ENCODE measurements around the gene APOBEC3C. TPM values are rescaled to one million over a fixed set of nuclear protein-coding genes. Genes with fewer than 3 reads are reported as not detected.

The APOBEC3C gene
- total and polyA plus RNA-seq, 2 of the 4 experiments (the other 2 are of a cell fraction) = 6.6 to 32.0 TPM

DNA sequence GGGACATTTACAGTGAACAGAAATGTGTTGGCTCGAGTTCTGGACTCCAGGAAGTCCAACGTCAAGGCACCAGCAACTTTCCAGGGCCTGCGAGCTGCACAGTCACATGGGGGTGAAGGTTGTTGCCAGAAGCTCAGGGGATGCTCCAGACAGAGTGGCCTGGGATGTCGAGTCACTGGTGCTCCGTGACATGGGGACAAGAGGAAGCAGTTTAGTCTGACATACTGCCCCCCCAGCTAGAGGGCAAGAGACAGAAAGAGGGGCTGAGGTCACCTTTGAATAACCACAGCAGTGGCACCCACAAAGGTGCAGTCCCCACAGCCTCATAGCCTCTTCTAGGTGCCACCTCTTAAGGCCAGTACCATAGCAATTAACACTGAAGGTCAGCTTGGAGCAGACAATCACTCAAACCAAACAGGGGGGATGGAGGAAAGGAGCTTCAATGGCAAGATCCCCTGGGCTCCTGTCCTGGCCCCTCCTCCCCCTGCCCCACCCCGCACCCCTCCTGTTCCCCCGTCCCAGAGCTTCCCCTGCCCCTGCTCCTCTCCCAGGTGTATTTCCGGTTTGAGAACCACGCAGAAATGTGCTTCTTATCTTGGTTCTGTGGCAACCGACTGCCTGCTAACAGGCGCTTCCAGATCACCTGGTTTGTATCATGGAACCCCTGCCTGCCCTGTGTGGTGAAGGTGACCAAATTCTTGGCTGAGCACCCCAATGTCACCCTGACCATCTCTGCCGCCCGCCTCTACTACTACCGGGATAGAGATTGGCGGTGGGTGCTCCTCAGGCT, 10.7 kb downstream of the APOBEC3C start (continued):
- TF ChIP-seq POLR2A (IDR thresholded peaks at IDR 0.05; ENCODE audit: low read depth, low read length) = no peak

GRCh38 chr22:39026509-39027150, 12.6 kb downstream of the APOBEC3C start:
- Histone ChIP-seq H2BK5ac (ENCODE audit: low read depth, low read length, poor library complexity, severe bottlenecking) (no peak overlapping the region), H3K9ac (ENCODE audit: low read depth, low read length) (no peak overlapping the region), H3K14ac (replicated peaks; ENCODE audit: low read depth, low read length) (no peak overlapping the region), H4K5ac (ENCODE audit: low read depth, low read length) (no peak overlapping the region), H3K4me1 (ENCODE audit: control insufficient read depth, insufficient read depth, low read length) (peaks cover 4% of the 10 kb centered on the region), H4K20me1 (ENCODE audit: insufficient read depth, low read length) (no peaks in the 10 kb centered on the region), H3K27me3 (ENCODE audit: control insufficient read depth, insufficient read depth, low read length) (no peaks in the 10 kb centered on the region), H2AK5ac (ENCODE audit: low read depth, low read length) (no peak overlapping the region), H3K4me2 (ENCODE audit: low read depth, low read length) (no peak overlapping the region), H2AFZ (replicated peaks; ENCODE audit: low read length, poor library complexity) (no peak overlapping the region), H3K4ac (ENCODE audit: low read depth, low read length) (no peak overlapping the region), H3K23ac (ENCODE audit: low read depth, low read length) (no peak overlapping the region), H3K18ac (ENCODE audit: low read depth, low read length) (no peak overlapping the region), H2BK15ac (ENCODE audit: low read depth, low read length) (no peak overlapping the region), H2AK9ac (replicated peaks; ENCODE audit: low read depth, low read length, poor library complexity) (no peak overlapping the region), H2BK120ac (ENCODE audit: low read depth, low read length) (no peak overlapping the region), H4K91ac (ENCODE audit: insufficient read depth, low read depth, low read length) (no peak overlapping the region), H3K36me3 (ENCODE audit: control insufficient read depth, insufficient read depth, low read length) (peaks cover 4% of the 10 kb centered on the region; the same call in 1 of the 2 replicates), H3K4me3 (ENCODE audit: insufficient read depth, low read depth, low read length) (no peak overlapping the region), H2BK20ac (ENCODE audit: low read depth, low read length) (no peak overlapping the region), H3K56ac (ENCODE audit: extremely low read depth, insufficient read depth, low read length) (no peak overlapping the region), H3K79me1 (ENCODE audit: low read depth in 1 of 2, low read length in 2 of 2) (peaks cover 0 to 2% of the 10 kb centered on the region in 2 experiments; a peak in 2 of 4 replicates), H3K9me3 (ENCODE audit: control insufficient read depth, insufficient read depth, low read length) (no peaks in the 10 kb centered on the region), H3K27ac (ENCODE audit: insufficient read depth, low read length) (no peak overlapping the region), H3K9me1 (ENCODE audit: insufficient read depth, low read length) (peaks cover 2% of the 10 kb centered on the region; the same call in 1 of the 2 replicates), H4K8ac (ENCODE audit: low read depth in 2 of 2, low read length in 2 of 2) (no peak overlapping the region)
- ChIA-PET POLR2A (ENCODE audit: unreplicated experiment) (no interaction called here), CTCF (no interaction called here)
- WGBS, 2 experiments (ENCODE audit: extremely low coverage in 2 of 2, insufficient read length in 1 of 2) = 79% methylated on average over 2 of the region's 12 CpGs; no CpG with 5 or more reads in 1 of the 2 experiments
- dilution Hi-C loops (cut with HindIII; ENCODE audit: low sequenced_read_pairs, unreplicated experiment) (no loop called here), intact Hi-C loops (cut with micrococcal nuclease) (no loop called here), in situ Hi-C loops (cut with MboI; ENCODE audit: low sequenced_read_pairs) (no loop called here)
- DNase-seq (no peak), ATAC-seq (ENCODE audit: low read depth) (no peak)
- BruUV-seq (replicated peaks) = no TSS peak
- TF ChIP-seq CEBPB (IDR thresholded peaks at IDR 0.05; ENCODE audit: low read depth, low read length) = peak; percentile 14; the same call in 1 of the 2 replicates
- TF ChIP-seq, protein P1, sequence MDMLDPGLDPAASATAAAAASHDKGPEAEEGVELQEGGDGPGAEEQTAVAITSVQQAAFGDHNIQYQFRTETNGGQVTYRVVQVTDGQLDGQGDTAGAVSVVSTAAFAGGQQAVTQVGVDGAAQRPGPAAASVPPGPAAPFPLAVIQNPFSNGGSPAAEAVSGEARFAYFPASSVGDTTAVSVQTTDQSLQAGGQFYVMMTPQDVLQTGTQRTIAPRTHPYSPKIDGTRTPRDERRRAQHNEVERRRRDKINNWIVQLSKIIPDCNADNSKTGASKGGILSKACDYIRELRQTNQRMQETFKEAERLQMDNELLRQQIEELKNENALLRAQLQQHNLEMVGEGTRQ (IDR thresholded peaks at IDR 0.05; ENCODE audit: low read depth, low read length) = no peak
